A549 (cell line): ENCODE results near the gene DCUN1D5.

ENCODE experiments used
- BHLHE40 ChIP-seq: IDR thresholded peaks from 2 replicates; pipeline ENCODE4 v1.6.1; 2012; ENCODE audit warnings: low read depth, low read length, inconsistent platforms
- CTCF ChIP-seq: fragments of >200 bp; sonication (Bioruptor Twin); formaldehyde crosslinking; IDR thresholded peaks from 3 replicates; pipeline ENCODE4 v1.5.1; 2016
- KDM1A ChIP-seq: fragments of 200-600 bp; sonication (generic); IDR thresholded peaks from 2 replicates; pipeline ENCODE4 v1.6.1; 2016; ENCODE audit warnings: low read depth, mild to moderate bottlenecking
- POLR2A ChIP-seq: IDR thresholded peaks from 2 replicates; pipeline ENCODE4 v1.6.1; 2012; ENCODE audit warnings: mild to moderate bottlenecking, low read length
- RAD21 ChIP-seq, 2 experiments: fragments of >200 bp in 1 of 2; sonication (Bioruptor Twin) in 1 of 2; formaldehyde crosslinking in 1 of 2; IDR thresholded peaks in 1 of 2; conservative IDR thresholded peaks in 1 of 2; 2 replicates in 1 of 2; 3 replicates in 1 of 2; pipeline ENCODE4 v1.6.1; 2012 to 2018; ENCODE audit warnings: inconsistent platforms in 1 of 2
- REST ChIP-seq: fragments of 200-600 bp; sonication (generic); IDR thresholded peaks from 2 replicates; pipeline ENCODE4 v1.6.1; 2016; ENCODE audit warnings: antibody characterized with exemption, mild to moderate bottlenecking, moderate library complexity

- TF ChIP-seq POLR2A = no peak
- no peak for TF ChIP-seq CTCF
- no peak for TF ChIP-seq RAD21 (conservative IDR thresholded peaks at IDR 0.05 in 1 of 2, IDR thresholded peaks at IDR 0.05 in 1 of 2)
- no peak for TF ChIP-seq BHLHE40
- no peak for TF ChIP-seq KDM1A
- TF ChIP-seq REST = no peak
These were observed 5.3 kb upstream of the DCUN1D5 start for GRCh38 chr11:103097279-103097678.
